Kidney glomerular epithelial cell (primary cell): ENCODE data around the gene RTL3.
"Not testable (repeated sequence)": the region's sequence is repeated elsewhere in the genome, so short reads cannot be mapped to it uniquely, and the experiment has no call there.

Source experiments
- DNase-seq: peaks from one replicate; lab custom pipeline; 2025; lab: John Stamatoyannopoulos, UW

Gene RTL3, protein sequence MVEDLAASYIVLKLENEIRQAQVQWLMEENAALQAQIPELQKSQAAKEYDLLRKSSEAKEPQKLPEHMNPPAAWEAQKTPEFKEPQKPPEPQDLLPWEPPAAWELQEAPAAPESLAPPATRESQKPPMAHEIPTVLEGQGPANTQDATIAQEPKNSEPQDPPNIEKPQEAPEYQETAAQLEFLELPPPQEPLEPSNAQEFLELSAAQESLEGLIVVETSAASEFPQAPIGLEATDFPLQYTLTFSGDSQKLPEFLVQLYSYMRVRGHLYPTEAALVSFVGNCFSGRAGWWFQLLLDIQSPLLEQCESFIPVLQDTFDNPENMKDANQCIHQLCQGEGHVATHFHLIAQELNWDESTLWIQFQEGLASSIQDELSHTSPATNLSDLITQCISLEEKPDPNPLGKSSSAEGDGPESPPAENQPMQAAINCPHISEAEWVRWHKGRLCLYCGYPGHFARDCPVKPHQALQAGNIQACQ

GRCh38 chrX:78658845-78659744, at the start of gene RTL3:
Gene RTL3, minus strand, starts transcription at chrX:78659328. Its CDS starts 908 bp downstream, at chrX:78658420.
- DNase-seq = peak; percentile 28

DNA sequence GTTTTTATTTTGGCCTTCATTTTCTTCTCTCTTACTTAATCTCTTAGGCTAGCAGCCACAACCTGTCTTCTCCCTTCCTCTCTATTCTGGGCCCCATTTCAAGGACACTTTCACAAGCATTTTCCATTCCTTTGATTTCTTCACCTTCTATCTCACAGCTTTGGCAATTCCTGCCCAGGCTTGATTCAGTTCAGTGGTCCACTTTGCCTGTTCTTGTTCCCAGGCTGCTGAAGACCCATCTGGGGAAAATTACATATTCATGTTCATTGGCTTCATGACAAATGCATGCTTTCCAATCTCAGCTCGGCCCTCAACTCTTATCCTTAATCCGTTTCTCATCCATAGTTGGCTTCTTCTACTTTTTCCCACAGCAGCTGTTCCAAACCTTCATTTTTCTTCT, 49.7 kb upstream of the RTL3 start:
- DNase-seq = no peak

DNA sequence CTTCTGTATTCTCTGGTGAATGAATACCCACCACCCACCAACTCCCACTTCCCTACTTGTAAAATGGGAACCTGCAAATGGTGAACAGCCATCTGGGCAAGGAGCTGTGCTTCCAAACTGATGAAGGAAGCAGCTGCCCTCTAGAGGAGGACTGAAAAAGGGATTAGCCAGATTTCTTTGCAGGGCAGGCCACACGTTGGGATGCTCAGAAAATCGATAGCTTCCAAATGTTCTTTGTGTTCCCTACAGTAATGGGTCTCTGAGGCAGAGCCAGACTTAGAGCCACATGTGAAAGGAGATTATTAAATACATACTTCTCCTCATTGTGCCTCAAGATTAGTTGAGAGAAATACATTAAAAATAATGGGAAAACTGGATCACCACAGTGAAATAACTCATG, 49.1 kb upstream of the RTL3 start:
- DNase-seq = no peak

DNA sequence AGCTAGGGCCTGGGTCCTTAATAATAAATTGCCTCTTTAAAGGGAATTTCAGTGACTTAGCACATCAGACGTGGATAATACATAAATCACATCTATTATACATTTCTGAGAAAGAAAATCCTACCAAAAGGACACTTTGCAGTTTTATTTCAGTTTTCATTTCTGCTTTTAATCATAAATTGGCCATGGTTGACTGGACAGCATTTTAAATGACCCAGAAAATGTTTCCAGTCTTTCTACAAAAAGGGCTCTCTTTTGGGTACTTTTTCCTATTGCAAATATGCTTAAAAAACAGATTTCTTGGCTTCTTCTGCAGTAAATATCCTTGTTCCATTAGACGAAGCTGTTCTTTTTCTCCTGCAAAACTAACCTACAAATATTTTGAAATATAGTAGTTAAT, 46.9 kb upstream of the RTL3 start:
- no peak for DNase-seq

GRCh38 chrX:78693536-78693935, 34.4 kb upstream of the RTL3 start:
- no peak for DNase-seq

GRCh38 chrX:78693012-78693411, 33.9 kb upstream of the RTL3 start:
- DNase-seq = no peak

GRCh38 chrX:78687586-78687985, 28.5 kb upstream of the RTL3 start:
- DNase-seq = no peak

- DNase-seq = no peak
Observed at GRCh38 chrX:78673246-78673645, 14.1 kb upstream of the RTL3 start.

GRCh38 chrX:78665342-78665741, 6.2 kb upstream of the RTL3 start:
- DNase-seq = no peak

GRCh38 chrX:78661836-78662235, 2.7 kb upstream of the RTL3 start:
- no peak for DNase-seq

DNA sequence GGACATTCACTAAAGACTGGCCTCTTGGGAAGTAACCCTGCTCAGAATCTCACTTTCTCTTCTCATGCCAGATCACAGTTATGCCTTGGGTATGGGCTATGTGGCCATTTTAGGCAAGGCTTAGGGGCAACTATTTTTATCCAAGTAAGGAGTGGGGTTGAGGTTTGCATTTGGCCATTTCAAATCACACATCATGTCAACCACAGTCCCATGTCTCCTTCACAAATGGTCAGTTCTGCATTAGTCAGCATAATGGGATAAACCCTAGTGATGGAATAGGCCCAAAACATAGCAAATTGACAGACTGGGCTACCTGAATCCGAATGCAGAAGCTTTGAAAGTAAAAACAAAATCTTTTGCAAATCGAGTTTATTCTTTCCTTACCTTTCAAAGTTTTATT, 827 bp upstream of the RTL3 start:
- no peak for DNase-seq

DNA sequence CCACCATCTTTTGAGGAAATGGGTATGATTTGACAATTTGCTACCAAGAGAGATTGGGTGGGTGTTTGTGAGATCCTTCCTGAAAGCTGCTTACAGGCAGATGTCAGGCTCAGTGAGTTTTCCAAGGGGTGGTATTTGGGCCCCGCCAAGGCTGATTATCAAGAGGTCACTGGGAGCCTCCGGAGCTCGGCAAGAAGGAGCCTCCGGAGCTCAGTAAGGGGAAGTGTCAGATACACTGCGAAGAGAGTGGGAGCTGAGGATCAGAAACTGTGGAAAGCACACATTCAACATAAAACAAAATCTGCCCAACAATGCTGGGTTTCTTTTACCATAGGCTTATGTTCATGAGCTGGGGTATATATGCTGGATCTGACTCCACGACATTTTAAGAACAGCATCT, 714 bp downstream of the RTL3 start:
- DNase-seq = no peak

DNA sequence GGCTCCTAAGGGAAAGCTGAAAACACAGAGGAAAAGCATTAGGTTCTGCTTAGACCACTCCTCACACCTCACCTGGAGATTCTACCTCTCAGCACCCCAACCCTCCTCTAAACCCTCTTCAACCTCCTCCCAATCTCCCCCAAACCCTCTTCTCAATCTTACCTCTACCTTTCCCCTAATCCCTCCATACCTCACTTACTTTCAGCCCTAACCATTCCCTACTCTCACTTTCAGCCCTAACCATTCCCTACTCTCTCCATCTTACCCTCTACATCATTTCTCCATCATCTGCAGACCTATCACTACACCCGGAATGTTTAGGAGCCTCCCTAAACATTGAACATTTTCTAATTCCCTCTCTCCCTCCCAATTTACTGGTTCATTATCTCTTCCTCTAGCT, 3.5 kb downstream of the RTL3 start:
- no peak for DNase-seq

GRCh38 chrX:78653118-78653822, 5.9 kb downstream of the RTL3 start:
- DNase-seq = peak; percentile 78

DNA sequence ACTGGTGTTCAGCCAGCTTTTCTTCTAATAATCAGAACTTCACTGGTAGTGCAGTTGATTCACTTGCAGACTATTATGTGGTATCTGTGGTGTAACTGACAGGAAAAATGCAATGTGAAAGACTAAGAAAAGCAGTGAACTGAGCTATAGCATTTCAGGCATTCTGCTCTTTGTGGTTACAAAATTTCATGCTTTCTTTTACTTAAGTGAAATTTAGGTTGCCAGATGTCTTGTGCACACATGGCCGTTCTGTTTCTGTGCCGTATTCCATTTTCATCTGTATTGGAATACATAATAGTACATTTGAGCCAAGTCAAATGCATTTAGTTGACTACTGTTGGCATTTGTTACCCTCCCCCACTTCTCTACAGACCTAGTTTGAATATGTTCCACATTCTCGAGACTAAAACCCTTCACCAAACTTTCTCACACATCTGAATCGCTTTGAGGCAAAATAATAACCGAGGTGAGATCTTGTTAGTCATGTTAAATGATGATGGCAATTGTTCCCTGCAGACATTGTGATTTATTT, 8.2 kb downstream of the RTL3 start:
- DNase-seq = peak; percentile 27

GRCh38 chrX:78643874-78644273, 15.3 kb downstream of the RTL3 start:
- no peak for DNase-seq

- DNase-seq = no peak
Observed at GRCh38 chrX:78643096-78643495, 16.0 kb downstream of the RTL3 start.

DNA sequence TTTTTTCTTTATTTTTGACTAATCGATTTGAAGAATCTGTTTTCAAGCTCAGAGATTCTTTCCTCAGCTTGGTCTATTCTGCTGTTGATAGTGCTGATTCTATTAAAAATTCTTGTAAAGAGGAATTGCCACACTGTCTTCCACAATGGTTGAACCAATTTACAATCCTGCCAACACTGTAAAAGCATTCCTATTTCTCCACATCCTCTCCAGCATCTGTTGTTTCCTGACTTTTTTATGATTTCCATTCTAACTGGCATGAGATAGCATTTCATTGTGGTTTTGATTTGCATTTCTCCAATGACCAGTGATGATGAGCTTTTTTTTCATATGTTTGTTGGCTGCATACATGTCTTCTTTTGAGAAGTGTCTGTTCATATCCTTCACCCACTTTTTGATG, 23.0 kb downstream of the RTL3 start:
- not testable (repeated sequence) for DNase-seq

- no peak for DNase-seq
Observed at GRCh38 chrX:78624962-78625909, 33.9 kb downstream of the RTL3 start.

GRCh38 chrX:78624426-78624825, 34.7 kb downstream of the RTL3 start:
- no peak for DNase-seq

- no peak for DNase-seq
Observed at GRCh38 chrX:78622831-78623230, 36.3 kb downstream of the RTL3 start.
